ENCODE results near the gene PIANP.

The PIANP gene

DNA sequence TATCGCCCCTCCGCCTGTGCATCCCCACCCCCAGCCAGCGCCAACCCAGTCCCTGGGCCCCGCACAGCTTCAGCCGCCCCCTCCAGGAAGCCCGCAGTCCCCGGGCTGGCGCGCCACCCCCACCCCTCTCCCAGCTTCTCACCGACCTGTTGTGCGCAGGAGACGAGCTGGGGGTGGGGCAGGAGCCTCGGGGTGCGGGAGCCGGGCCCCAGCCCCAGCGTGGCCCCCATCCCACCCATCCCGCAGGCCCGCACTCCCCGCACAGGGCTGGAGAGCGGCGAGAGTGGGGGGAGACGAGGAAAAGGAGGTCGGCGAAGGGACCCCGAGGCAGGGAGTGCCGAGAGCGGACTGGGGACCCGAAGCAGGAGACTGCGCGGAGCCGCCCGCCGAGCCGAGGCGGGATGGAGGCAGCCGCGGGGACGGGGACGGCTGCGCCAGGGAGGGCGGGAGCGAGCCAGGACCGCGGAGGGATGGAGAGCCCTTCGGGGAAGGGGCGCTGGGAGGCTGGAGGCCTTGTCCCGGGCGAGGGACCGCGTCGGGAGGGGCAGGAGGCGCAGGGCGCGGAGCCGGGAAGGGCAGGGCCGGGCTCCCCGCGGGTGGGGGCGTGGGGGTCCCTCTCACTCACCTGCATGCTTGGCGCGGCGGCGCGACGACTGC is 498 bp downstream of the PIANP start:
- Histone ChIP-seq H3K27ac (replicated peaks) (no peak overlapping the region), H3K4me3 (replicated peaks; ENCODE audit: insufficient read depth, low read length) (no peak overlapping the region; the same call in 1 of the 2 replicates), H3K27me3 (ENCODE audit: insufficient read depth, poor library complexity, severe bottlenecking) (peaks cover 47% of the 10 kb centered on the region)
- DNase-seq (ENCODE audit: low read depth in 1 of 2, low spot score in 1 of 2), result no peak
- TF ChIP-seq SPI1 (IDR thresholded peaks at IDR 0.05; ENCODE audit: borderline replicate concordance, low read depth), result no peak

DNA sequence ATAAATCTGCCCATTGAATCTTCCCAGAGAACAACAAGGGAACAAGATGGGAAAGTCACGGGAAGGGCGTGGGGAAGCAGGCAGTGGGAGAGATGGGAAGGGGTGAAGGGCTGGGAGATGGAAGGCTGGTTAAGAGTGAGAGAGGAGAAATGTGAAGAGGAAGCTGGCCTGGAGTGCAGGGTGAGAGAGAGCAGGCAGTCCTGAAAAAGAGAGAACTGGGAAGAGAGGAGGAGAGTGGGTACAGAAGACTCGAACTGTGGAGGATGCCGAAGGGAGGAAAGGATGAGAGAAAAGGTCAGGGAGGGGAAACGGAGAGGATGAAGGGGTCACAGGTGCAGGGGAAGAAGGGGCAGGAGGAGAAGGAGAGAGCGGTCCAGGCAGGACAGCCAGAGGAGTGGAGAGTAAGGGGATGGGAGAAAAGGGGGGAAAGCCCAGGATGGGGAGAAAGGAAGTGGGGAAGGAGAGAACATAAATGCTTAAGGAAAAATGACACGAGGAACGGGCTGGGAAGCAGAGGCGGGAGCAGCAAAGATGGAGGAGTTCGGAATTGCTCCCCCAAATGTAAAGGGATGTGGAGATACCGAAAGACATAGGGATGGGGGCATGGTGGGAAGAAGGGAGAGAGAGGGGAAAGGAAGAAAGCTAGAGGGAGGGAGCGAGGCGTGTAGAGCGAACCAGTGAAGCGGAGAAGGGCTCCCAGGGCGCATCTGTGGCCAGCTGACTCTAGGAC is 1.2 kb downstream of the PIANP start:
- Histone ChIP-seq H3K4me3 (replicated peaks; ENCODE audit: insufficient read depth, low read length) (no peak overlapping the region), H3K27ac (replicated peaks) (no peak overlapping the region), H3K27me3 (ENCODE audit: insufficient read depth, poor library complexity, severe bottlenecking) (peaks cover 44% of the 10 kb centered on the region)
- TF ChIP-seq, protein P1, sequence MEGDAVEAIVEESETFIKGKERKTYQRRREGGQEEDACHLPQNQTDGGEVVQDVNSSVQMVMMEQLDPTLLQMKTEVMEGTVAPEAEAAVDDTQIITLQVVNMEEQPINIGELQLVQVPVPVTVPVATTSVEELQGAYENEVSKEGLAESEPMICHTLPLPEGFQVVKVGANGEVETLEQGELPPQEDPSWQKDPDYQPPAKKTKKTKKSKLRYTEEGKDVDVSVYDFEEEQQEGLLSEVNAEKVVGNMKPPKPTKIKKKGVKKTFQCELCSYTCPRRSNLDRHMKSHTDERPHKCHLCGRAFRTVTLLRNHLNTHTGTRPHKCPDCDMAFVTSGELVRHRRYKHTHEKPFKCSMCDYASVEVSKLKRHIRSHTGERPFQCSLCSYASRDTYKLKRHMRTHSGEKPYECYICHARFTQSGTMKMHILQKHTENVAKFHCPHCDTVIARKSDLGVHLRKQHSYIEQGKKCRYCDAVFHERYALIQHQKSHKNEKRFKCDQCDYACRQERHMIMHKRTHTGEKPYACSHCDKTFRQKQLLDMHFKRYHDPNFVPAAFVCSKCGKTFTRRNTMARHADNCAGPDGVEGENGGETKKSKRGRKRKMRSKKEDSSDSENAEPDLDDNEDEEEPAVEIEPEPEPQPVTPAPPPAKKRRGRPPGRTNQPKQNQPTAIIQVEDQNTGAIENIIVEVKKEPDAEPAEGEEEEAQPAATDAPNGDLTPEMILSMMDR (IDR thresholded peaks at IDR 0.05; ENCODE audit: insufficient read depth, low read length), result no peak
- TF ChIP-seq GABPA (IDR thresholded peaks at IDR 0.05; ENCODE audit: low read depth) (no peak), SPI1 (IDR thresholded peaks at IDR 0.05; ENCODE audit: borderline replicate concordance, low read depth) (no peak), POLR2AphosphoS5 (IDR thresholded peaks at IDR 0.05; ENCODE audit: low read depth) (no peak)
- TF ChIP-seq, protein P2, sequence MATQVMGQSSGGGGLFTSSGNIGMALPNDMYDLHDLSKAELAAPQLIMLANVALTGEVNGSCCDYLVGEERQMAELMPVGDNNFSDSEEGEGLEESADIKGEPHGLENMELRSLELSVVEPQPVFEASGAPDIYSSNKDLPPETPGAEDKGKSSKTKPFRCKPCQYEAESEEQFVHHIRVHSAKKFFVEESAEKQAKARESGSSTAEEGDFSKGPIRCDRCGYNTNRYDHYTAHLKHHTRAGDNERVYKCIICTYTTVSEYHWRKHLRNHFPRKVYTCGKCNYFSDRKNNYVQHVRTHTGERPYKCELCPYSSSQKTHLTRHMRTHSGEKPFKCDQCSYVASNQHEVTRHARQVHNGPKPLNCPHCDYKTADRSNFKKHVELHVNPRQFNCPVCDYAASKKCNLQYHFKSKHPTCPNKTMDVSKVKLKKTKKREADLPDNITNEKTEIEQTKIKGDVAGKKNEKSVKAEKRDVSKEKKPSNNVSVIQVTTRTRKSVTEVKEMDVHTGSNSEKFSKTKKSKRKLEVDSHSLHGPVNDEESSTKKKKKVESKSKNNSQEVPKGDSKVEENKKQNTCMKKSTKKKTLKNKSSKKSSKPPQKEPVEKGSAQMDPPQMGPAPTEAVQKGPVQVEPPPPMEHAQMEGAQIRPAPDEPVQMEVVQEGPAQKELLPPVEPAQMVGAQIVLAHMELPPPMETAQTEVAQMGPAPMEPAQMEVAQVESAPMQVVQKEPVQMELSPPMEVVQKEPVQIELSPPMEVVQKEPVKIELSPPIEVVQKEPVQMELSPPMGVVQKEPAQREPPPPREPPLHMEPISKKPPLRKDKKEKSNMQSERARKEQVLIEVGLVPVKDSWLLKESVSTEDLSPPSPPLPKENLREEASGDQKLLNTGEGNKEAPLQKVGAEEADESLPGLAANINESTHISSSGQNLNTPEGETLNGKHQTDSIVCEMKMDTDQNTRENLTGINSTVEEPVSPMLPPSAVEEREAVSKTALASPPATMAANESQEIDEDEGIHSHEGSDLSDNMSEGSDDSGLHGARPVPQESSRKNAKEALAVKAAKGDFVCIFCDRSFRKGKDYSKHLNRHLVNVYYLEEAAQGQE (IDR thresholded peaks at IDR 0.05; ENCODE audit: insufficient replicate concordance, low read depth), result no peak
- no peak for DNase-seq (ENCODE audit: low read depth in 1 of 2, low spot score in 1 of 2)

DNA sequence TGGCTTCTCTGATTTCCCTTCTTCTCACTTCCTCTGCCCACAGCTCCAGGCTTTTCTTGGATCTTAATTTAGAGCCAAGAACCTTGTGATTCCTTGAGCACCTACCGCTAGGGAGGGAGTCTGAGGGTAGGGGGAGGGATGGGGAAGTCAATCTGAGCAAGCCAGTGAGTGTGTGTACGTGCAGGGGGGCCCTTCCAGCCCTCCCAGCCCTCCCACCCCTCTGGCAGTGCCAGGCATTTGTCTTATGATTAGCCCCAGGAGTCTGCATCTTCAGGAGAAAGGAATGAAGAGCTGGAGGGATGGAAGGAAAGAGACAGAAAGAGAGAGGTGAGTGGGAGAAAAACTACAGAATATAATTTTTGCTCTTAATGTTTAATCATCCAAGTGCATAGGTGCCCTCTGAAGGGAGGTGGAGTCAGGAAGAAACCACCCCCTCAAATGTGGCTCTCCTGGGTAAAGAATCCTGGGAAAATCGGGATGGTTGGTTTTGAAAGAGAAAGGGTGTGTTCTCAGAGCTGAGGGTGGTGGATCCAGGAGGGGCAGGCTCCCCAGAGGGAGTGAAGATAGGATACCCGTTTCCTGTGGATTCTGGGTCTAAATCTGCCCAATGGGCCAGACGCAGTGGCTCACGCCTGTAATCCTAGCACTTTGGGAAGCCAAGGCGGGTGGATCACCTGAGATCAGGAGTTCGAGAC is 2.1 kb downstream of the PIANP start:
- TF ChIP-seq SPI1 (IDR thresholded peaks at IDR 0.05; ENCODE audit: borderline replicate concordance, low read depth) (no peak), GABPA (IDR thresholded peaks at IDR 0.05; ENCODE audit: low read depth) (no peak), POLR2AphosphoS5 (IDR thresholded peaks at IDR 0.05; ENCODE audit: low read depth) (no peak)
- TF ChIP-seq, protein P2 (IDR thresholded peaks at IDR 0.05; ENCODE audit: insufficient replicate concordance, low read depth), result no peak
- TF ChIP-seq, protein P1 (IDR thresholded peaks at IDR 0.05; ENCODE audit: insufficient read depth, low read length), result no peak
- no peak for DNase-seq (ENCODE audit: low read depth in 1 of 2, low spot score in 1 of 2)
- Histone ChIP-seq H3K27me3 (ENCODE audit: insufficient read depth, poor library complexity, severe bottlenecking) (peaks cover 37% of the 10 kb centered on the region), H3K4me3 (replicated peaks; ENCODE audit: insufficient read depth, low read length) (no peak overlapping the region), H3K27ac (replicated peaks) (no peak overlapping the region)
